ENCODE data around the gene SCAMP3. TPM values are rescaled to one million over a fixed set of nuclear protein-coding genes. Genes with fewer than 3 reads are reported as not detected.

The SCAMP3 gene
- polyA plus RNA-seq, 3 donors, result 29.9 to 76.7 (median 53.8) TPM

- H3K27ac ChIP-seq (ENCODE audit: low read depth, low read length), result no peak overlapping the region
- WGBS, 3 donors, result 89 to 93% (median 91%) methylated on average over 21 of the region's 21 CpGs
Observed at GRCh38 chr1:155287987-155288543, 25.9 kb upstream of the SCAMP3 start.

DNA sequence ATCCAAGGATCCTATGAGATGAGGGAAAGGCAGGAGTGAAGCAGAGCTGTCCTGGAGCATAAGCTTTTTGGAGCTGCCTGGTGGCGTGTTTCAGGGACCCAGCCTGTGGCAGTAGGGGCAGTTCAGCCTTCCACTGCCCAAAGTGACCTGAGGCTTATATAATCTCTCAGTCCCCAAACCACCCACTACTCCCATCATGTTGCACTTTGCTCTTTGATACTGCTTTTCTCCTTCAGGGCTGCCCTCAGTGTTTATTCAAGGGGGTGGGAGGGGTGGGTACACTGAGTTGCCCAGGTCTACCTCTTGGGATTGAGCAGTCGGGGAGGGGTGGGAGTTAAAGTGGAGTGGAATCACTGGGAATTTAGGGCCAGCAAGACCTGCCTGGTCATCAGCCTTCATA lies 24.4 kb upstream of the SCAMP3 start:
- no peak overlapping the region for H3K27ac ChIP-seq (ENCODE audit: low read depth, low read length)
- 91 to 99% (median 94%) methylated on average over 2 of the region's 2 CpGs for WGBS, 3 donors

GRCh38 chr1:155285631-155286044 lies 23.5 kb upstream of the SCAMP3 start:
- H3K27ac ChIP-seq (ENCODE audit: low read depth, low read length), result no peak overlapping the region
- 86 to 95% (median 94%) methylated on average over 18 of the region's 18 CpGs for WGBS, 3 donors

DNA sequence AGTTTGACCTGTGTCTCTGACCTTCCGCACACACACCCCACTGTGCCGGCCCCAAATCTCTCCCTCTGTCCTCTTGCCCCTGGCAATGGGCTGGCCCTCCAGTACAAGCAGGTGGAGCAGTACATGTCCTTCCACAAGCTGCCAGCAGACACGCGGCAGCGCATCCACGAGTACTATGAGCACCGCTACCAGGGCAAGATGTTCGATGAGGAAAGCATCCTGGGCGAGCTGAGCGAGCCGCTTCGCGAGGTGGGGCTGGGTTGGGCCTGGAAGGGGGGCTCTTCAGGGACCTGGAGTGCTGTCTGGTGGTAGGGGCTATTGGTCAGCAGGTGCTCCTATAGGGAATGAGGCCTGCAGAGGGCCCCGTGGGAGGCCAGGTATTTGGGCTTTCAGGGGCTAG lies 22.9 kb upstream of the SCAMP3 start:
- H3K27ac ChIP-seq (ENCODE audit: low read depth, low read length), result no peak overlapping the region
- 93 to 95% (median 94%) methylated on average over 14 of the region's 14 CpGs for WGBS, 3 donors

GRCh38 chr1:155284476-155284875 lies 22.3 kb upstream of the SCAMP3 start:
- WGBS, 3 donors, result 86 to 95% (median 92%) methylated on average over 12 of the region's 12 CpGs
- no peak overlapping the region for H3K27ac ChIP-seq (ENCODE audit: low read depth, low read length)

DNA sequence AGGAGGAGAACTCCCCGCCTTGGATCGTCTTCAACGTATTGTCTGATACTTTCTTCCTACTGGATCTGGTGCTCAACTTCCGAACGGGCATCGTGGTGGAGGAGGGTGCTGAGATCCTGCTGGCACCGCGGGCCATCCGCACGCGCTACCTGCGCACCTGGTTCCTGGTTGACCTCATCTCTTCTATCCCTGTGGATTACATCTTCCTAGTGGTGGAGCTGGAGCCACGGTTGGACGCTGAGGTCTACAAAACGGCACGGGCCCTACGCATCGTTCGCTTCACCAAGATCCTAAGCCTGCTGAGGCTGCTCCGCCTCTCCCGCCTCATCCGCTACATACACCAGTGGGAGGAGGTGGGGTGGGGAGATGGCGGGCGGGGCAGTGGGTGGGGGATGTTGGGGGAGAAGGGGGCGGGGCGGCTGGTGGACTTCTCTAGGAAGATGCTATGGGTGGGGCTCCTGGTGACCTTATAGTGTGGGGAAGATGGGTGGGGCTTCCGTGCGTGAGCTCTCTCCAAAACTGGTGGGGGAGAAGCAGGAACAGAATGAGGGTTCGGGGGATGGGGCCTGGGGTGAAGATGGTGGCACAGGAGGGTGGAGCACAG lies 20.4 kb upstream of the SCAMP3 start:
- H3K27ac ChIP-seq (ENCODE audit: low read depth, low read length), result no peak overlapping the region

DNA sequence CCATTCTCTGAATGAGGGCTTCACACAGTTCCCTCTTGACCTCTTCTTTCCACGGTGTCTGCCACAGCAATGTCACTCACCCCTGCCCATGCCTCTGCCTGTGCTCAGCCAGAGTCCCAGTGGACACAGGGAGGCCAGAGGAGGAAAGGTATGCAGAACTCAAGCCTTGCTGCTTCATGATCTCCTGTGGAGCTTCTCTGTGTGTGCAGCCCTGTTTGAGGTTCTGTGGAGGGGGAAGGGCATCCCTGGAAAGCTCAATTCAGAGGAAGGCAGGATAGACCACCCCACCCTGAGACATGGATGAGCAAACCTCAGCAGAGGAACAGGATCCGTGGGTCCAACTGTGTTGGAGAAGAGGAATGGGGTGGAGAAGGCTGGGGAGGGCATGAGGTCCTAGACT lies 17.1 kb upstream of the SCAMP3 start:
- H3K27ac ChIP-seq (ENCODE audit: low read depth, low read length), result no peak overlapping the region
- 75 to 81% (median 80%) methylated on average over 2 of the region's 2 CpGs for WGBS, 3 donors

More for the DNA sequence above, 20.4 kb upstream of the SCAMP3 start:
- 94 to 96% (median 94%) methylated on average over 26 to 29 of the region's 29 CpGs for WGBS, 3 donors

DNA sequence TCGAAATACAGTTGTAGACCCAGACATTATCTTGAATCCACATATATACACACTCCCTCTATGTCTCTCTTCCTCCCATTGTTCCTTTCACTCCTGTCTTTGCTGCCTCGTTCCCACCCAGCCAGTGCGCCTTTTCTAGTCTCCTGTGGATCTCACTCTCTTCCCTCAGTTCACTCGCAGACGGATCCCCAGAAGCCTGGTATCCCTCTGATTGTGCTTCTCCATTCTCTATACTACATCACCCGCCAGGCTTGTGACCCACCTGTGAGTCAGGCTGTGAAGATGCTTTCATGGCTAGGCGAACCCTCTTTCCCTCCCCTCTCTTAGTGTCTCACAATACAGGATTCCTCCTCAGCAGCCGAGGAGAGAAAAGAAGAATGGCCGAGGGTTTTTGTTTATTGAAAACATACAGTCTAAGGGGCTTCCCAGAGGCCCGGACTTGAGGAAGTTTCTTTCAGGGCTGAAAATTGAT lies 16.6 kb upstream of the SCAMP3 start:
- H3K27ac ChIP-seq (ENCODE audit: low read depth, low read length), result no peak overlapping the region
- 56 to 69% (median 68%) methylated on average over 10 of the region's 10 CpGs for WGBS, 3 donors

DNA sequence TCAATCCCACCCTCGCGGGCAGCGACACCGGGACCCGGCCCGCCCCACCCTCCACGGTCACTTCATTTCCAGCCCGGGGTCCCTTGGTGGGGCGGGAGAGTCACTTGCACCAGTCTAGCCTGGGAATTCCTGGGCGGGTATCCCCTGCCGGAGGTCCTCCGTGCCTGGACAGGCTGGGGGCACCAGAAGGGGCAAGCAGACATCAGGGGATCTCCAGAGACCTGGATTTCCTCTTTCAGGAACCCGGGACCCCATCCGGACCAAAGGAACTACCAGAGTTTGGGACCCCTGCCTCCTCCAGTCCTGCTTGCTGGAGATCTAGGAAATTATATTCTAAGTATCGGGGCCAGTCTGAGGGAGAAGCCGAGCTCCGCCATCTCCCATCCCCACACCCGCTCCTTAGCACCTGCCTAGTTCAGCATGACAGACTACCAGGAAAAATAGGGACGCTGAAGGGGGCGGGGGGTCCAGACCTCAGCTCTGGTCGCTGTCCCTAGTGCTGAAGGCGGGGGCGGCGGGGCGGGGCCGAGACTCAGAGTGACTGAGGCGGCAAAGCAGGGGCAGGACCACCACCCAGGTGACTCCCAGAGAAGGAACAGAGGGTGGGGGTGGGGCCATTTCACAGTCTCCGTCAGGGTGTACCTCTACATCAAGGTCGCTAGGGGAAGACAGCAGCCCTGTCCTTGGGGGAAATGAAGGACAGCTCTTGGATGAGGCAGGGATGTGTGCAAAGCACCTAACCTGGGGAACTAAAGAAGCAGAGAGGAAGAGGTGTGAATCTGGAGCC lies 15.9 kb upstream of the SCAMP3 start:
- H3K27ac ChIP-seq (ENCODE audit: low read depth, low read length), result no peak overlapping the region
- WGBS, 3 donors, result 0 to 1% (median 1%) methylated on average over 29 of the region's 29 CpGs

DNA sequence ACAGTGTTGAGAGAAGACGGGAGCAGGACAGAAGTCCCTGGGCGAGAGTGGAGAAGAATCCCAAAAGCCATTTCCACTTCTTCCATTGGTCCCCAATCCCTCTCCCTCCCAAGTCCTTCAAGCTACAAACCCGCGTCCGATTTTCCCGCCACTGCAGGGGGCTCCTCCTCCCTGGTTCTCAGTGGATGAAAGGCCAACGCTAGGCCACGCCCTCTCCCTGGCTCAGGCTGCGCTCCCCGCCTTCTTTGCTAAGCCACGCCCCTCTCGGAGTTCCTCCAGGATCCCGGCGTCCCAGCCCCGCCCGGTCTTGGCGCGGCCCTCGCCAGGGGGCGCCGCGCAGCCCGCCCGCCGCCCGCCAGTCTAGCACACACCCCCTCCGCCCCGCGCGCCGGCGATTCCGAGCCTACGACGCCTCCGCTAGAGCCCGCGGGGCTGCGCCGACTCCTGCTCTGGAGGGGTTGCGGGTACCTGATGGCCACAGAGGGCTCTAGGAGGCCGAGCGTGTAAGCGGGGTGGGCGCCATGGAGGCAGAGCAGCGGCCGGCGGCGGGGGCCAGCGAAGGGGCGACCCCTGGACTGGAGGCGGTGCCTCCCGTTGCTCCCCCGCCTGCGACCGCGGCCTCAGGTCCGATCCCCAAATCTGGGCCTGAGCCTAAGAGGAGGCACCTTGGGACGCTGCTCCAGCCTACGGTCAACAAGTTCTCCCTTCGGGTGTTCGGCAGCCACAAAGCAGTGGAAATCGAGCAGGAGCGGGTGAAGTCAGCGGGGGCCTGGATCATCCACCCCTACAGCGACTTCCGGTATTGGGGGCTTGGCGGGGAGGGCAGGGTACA lies 15.1 kb upstream of the SCAMP3 start, which contains the start of gene HCN3:
Gene HCN3, plus strand, starts transcription at position 394 of the 832 bp plus-strand sequence. Its CDS starts 128 bp downstream, at position 522.
- 1% methylated on average over 49 to 68 of the region's 68 CpGs for WGBS, 3 donors

GRCh38 chr1:155273343-155274245 lies 11.4 kb upstream of the SCAMP3 start, which contains the start of gene CLK2:
CLK2 (minus strand) TSS chr1:155273504; CDS start chr1:155270977, 2,527 bp downstream.
- peak within 1 kb of the TSS; percentile 21 for H3K27ac ChIP-seq (ENCODE audit: low read depth, low read length)
- WGBS, 3 donors, result 11 to 13% (median 12%) methylated on average over 58 to 60 of the region's 61 CpGs

More for the DNA sequence above, 15.1 kb upstream of the SCAMP3 start, which contains the start of gene HCN3:
- H3K27ac ChIP-seq (ENCODE audit: low read depth, low read length), result no peak within 1 kb of the TSS

DNA sequence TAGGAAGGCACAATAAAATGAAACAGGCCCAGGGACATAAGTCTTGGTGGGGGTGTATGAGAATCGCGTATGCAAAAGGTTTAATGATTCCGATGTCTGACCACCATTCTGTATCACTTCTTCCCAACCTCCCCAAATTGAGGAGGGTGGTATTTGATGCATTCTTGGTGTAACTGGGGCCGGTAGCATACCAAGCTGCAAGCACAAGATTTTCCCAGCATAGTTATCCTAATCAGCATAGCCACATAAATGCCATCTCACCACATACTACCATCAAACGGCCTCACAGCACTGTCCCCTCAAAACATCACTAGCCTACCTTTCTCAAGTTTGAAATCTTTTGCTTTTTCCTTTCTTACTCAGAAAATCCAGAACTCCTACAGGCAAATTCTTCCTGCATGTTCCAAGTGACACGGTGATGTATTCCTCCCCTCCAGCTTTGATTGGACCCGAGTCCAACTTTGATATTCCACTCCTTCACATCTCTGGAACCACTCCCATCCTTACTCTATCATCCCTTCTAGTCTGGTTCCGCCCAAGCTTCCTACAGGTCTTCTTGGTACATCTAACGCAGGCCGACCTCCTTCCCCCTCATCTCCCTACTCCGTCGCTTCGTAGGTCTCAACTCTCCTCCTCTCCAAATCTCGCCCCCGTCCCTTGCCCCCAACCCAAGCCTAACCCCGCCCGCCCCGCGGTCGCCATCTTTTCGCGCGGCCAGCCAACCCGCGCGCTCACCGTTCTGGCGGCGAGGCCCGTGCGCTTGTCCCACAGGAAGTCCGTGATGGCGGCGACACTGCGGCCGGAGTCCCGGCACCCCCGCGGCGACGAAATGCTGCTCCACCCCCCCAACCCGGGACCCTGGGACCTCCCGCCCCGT lies 10.5 kb upstream of the SCAMP3 start:
- 4 to 5% (median 4%) methylated on average over 43 to 44 of the region's 44 CpGs for WGBS, 3 donors
- H3K27ac ChIP-seq (ENCODE audit: low read depth, low read length), result peak overlapping the region; percentile 21

DNA sequence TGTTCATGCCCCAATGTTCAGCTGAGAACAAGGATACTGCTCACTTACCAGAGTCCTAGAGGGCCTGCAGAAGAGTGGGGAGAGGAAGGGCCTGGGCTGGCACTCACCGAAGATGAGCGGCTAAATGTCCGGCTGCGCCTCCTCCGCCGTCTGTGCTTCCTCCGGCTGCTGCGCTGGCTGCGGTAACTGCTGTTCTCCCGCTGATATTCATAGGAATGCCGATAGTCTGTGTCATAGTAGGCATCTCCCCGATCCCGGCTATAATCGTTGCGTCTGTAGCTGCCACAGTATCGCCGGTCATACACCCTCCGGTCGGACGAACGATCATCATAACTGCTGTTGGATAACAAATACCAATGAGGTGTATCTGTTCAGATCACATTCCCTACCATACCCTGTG lies 7.2 kb upstream of the SCAMP3 start:
- 90 to 96% (median 91%) methylated on average over 21 of the region's 21 CpGs for WGBS, 3 donors
- H3K27ac ChIP-seq (ENCODE audit: low read depth, low read length), result no peak overlapping the region

DNA sequence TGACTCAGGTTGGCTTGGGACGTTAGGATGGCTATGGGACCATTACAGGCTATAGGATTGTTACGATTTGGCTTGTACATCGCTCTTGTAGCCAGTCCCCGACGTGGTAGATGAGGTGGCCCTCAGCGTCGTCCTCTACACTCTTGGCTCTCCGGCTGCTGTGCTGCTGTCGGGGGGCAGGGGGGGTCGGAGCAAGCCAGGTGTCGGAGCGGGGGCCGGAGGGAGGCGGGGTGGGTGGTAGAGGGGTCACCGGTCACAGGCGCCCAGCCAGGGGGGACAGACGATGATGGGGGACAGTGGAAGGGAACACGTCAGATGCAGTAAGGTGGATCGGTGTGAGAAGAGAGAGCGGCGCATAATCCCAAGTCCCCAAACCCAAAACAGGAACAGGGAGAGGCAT lies 6.5 kb upstream of the SCAMP3 start:
- 91 to 93% (median 92%) methylated on average over 21 of the region's 21 CpGs for WGBS, 3 donors
- H3K27ac ChIP-seq (ENCODE audit: low read depth, low read length), result no peak overlapping the region

DNA sequence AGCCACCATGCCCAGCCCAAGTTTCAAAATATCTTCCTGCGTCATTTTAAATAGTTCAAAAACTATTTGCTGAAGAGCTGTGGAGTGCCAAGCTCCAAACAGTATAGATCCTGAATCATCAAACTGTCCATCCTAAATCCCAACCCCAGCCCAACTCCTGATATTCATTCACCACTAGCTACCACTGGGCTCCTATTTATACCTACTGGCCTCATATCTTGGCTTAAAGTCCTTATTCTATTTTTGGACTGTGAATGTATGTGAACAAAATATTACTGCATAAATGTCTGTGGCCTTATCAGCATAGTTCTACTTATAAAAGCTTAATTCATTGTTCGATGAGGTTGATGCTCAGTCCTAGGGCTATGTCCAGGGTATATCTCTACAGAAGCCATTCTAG lies 5.2 kb upstream of the SCAMP3 start:
- 96 to 100% (median 97%) methylated on average over 2 of the region's 2 CpGs for WGBS, 3 donors
- H3K27ac ChIP-seq (ENCODE audit: low read depth, low read length), result no peak overlapping the region

DNA sequence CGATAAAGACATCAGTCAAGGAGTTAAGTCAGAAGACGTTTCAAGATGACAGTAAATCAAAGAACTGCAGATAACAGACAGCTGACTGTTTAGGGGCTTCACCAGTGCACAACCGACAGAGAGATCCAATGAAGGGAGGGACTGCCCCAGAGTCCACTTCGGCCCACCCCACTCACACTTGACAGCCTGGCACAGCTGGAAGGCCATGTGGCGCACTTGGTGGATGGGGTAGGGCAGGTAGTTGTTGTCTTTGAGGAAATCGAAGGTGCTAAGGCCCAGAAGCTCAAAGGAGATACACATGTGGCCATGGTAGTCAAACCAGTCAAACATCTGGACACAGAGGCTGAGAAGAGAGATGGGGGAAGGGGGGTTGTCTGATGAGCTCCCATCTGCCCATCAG lies 4.4 kb upstream of the SCAMP3 start:
- H3K27ac ChIP-seq (ENCODE audit: low read depth, low read length), result no peak overlapping the region
- 80 to 87% (median 86%) methylated on average over 6 of the region's 6 CpGs for WGBS, 3 donors

DNA sequence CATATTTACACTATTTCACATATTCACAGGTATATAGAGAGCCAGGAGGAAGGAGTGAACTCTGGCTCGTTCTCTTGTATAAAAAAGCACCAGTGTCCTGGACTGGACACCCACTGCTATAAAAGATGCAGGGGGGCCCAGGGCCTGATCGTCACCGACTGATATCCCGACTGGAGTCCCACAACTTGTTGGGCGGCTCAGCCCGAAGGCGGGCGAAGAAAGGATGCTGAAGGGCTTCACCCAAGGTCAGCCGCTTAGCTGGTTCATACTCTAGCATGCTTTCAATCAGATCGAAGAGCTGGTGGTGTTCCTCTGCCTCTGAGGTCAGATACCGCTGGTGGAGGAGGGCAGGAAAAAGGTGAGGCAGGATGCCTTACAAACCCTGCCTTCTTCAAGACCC lies 907 bp upstream of the SCAMP3 start:
- WGBS, 3 donors, result 80 to 90% (median 86%) methylated on average over 11 of the region's 11 CpGs
- no peak overlapping the region for H3K27ac ChIP-seq (ENCODE audit: low read depth, low read length)

Measured in adipose tissue (tissue), 3 donors.